Measurements from ENCODE around the gene SKIDA1. TPM values are rescaled to one million over a fixed set of nuclear protein-coding genes. Genes with fewer than 3 reads are reported as not detected.
A peak's percentile ranks its signal among the peaks of the same experiment; 100 is the strongest.

The SKIDA1 gene
- total RNA-seq, 1 donor from 2014 or later: 7.8 TPM

- H3K36me3 Mint-ChIP-seq (ENCODE audit: low read depth, unreplicated experiment): no peaks in the 10 kb centered on the region
- H3K27me3 Mint-ChIP-seq (ENCODE audit: low read depth, unreplicated experiment): no peaks in the 10 kb centered on the region
- H3K4me1 Mint-ChIP-seq (ENCODE audit: low read depth, unreplicated experiment): peaks cover 24% of the 10 kb centered on the region
- no peaks in the 10 kb centered on the region for H3K9me3 ChIP-seq (ENCODE audit: insufficient read depth, low read depth, low read length)
- no peak for TF ChIP-seq EZH2 (IDR thresholded peaks at IDR 0.05; ENCODE audit: insufficient read depth, low read length)
- no peak for TF ChIP-seq CTCF (IDR thresholded peaks at IDR 0.05; ENCODE audit: insufficient read depth, low read depth, low read length)
- H3K4me2 ChIP-seq (ENCODE audit: low read length): peak overlapping the region; percentile 92
- peaks cover 6% of the 10 kb centered on the region for H3K79me2 ChIP-seq (ENCODE audit: insufficient read depth, low read length)
- no peaks in the 10 kb centered on the region for H3K9me3 Mint-ChIP-seq (ENCODE audit: unreplicated experiment)
- H3K27ac Mint-ChIP-seq (ENCODE audit: unreplicated experiment): peak overlapping the region; percentile 98
- H3K4me3 ChIP-seq (ENCODE audit: insufficient read depth, low read depth, low read length): peak overlapping the region; percentile 66
- H3K4me1 ChIP-seq (ENCODE audit: insufficient read depth, low read length): peaks cover 16% of the 10 kb centered on the region
- H3K4me3 Mint-ChIP-seq (ENCODE audit: unreplicated experiment): peak overlapping the region; percentile 85
- no peaks in the 10 kb centered on the region for H3K27me3 ChIP-seq (ENCODE audit: insufficient read depth, low read length)
- H3K27ac ChIP-seq (ENCODE audit: low read depth, low read length): peak overlapping the region; percentile 97
- DNase-seq (ENCODE audit: low read depth) (peak; percentile 80), FAIRE-seq (no peak)
- no peaks in the 10 kb centered on the region for H4K20me1 ChIP-seq (ENCODE audit: insufficient read depth, low read length)
- no peak overlapping the region for H2AFZ ChIP-seq (ENCODE audit: low read depth, low read length)
- no peaks in the 10 kb centered on the region for H3K36me3 ChIP-seq (ENCODE audit: insufficient read depth, low read length)
- H3K9ac ChIP-seq (ENCODE audit: low read length): peak overlapping the region; percentile 90
Observed at GRCh38 chr10:21527598-21528235, 2.2 kb upstream of the SKIDA1 start.

GRCh38 chr10:21526860-21527597 lies 1.5 kb upstream of the SKIDA1 start:
- Histone ChIP-seq H2AFZ (ENCODE audit: low read depth, low read length) (no peak overlapping the region), H3K9ac (ENCODE audit: low read length) (peak overlapping the region; percentile 90), H3K36me3 (ENCODE audit: insufficient read depth, low read length) (no peaks in the 10 kb centered on the region), H3K4me2 (ENCODE audit: low read length) (peak overlapping the region; percentile 92), H3K27me3 (ENCODE audit: insufficient read depth, low read length) (no peaks in the 10 kb centered on the region), H3K79me2 (ENCODE audit: insufficient read depth, low read length) (peaks cover 6% of the 10 kb centered on the region), H3K27ac (ENCODE audit: low read depth, low read length) (peak overlapping the region; percentile 97), H3K9me3 (ENCODE audit: insufficient read depth, low read depth, low read length) (no peaks in the 10 kb centered on the region), H4K20me1 (ENCODE audit: insufficient read depth, low read length) (no peaks in the 10 kb centered on the region), H3K4me1 (ENCODE audit: insufficient read depth, low read length) (peaks cover 14% of the 10 kb centered on the region), H3K4me3 (ENCODE audit: insufficient read depth, low read depth, low read length) (peak overlapping the region; percentile 66)
- TF ChIP-seq EZH2 (IDR thresholded peaks at IDR 0.05; ENCODE audit: insufficient read depth, low read length): no peak
- peak overlapping the region; percentile 86 for H3K4me3 Mint-ChIP-seq (ENCODE audit: unreplicated experiment)
- H3K27ac Mint-ChIP-seq (ENCODE audit: unreplicated experiment): peak overlapping the region; percentile 100
- no peak for FAIRE-seq
- H3K9me3 Mint-ChIP-seq (ENCODE audit: unreplicated experiment): no peaks in the 10 kb centered on the region
- peaks cover 27% of the 10 kb centered on the region for H3K4me1 Mint-ChIP-seq (ENCODE audit: low read depth, unreplicated experiment)
- no peaks in the 10 kb centered on the region for H3K36me3 Mint-ChIP-seq (ENCODE audit: low read depth, unreplicated experiment)
- no peak for DNase-seq (ENCODE audit: low read depth)
- no peaks in the 10 kb centered on the region for H3K27me3 Mint-ChIP-seq (ENCODE audit: low read depth, unreplicated experiment)

- Histone ChIP-seq H3K79me2 (ENCODE audit: insufficient read depth, low read length) (peaks cover 6% of the 10 kb centered on the region), H2AFZ (ENCODE audit: low read depth, low read length) (no peak overlapping the region), H3K9ac (ENCODE audit: low read length) (peak overlapping the region; percentile 90), H3K9me3 (ENCODE audit: insufficient read depth, low read depth, low read length) (no peaks in the 10 kb centered on the region), H3K27ac (ENCODE audit: low read depth, low read length) (peak overlapping the region; percentile 97), H3K4me2 (ENCODE audit: low read length) (peak overlapping the region; percentile 92), H3K36me3 (ENCODE audit: insufficient read depth, low read length) (no peaks in the 10 kb centered on the region), H4K20me1 (ENCODE audit: insufficient read depth, low read length) (no peaks in the 10 kb centered on the region), H3K4me3 (ENCODE audit: insufficient read depth, low read depth, low read length) (peak overlapping the region; percentile 64), H3K27me3 (ENCODE audit: insufficient read depth, low read length) (no peaks in the 10 kb centered on the region), H3K4me1 (ENCODE audit: insufficient read depth, low read length) (peaks cover 14% of the 10 kb centered on the region)
- H3K36me3 Mint-ChIP-seq (ENCODE audit: low read depth, unreplicated experiment): no peaks in the 10 kb centered on the region
- no peaks in the 10 kb centered on the region for H3K27me3 Mint-ChIP-seq (ENCODE audit: low read depth, unreplicated experiment)
- H3K27ac Mint-ChIP-seq (ENCODE audit: unreplicated experiment): peak overlapping the region; percentile 100
- H3K4me1 Mint-ChIP-seq (ENCODE audit: low read depth, unreplicated experiment): peaks cover 31% of the 10 kb centered on the region
- peak overlapping the region; percentile 86 for H3K4me3 Mint-ChIP-seq (ENCODE audit: unreplicated experiment)
- FAIRE-seq (no peak), DNase-seq (ENCODE audit: low read depth) (peak; percentile 80)
- TF ChIP-seq EZH2 (IDR thresholded peaks at IDR 0.05; ENCODE audit: insufficient read depth, low read length) (no peak), CTCF (IDR thresholded peaks at IDR 0.05; ENCODE audit: insufficient read depth, low read depth, low read length) (no peak)
- no peaks in the 10 kb centered on the region for H3K9me3 Mint-ChIP-seq (ENCODE audit: unreplicated experiment)
Observed at GRCh38 chr10:21526188-21526859, 842 bp upstream of the SKIDA1 start.

All from astrocyte (in vitro differentiated cells and primary cell).